Esophagus squamous epithelium (tissue), 4 donors: ENCODE measurements around the gene ZNF613.

Experiments used
- POLR2A ChIP-seq, 4 donors: fragments of 450-650 bp; IDR thresholded peaks; one replicate each; pipeline ENCODE4 v1.6.1; 2017; ENCODE audit warnings: antibody characterized with exemption in 4 of 4, mild to moderate bottlenecking in 4 of 4, moderate library complexity in 3 of 4
- TF ChIP-seq, protein P1 (sequence below), 6 experiments: fragments of 450-650 bp in 4 of 6; fragments of 200-600 bp in 2 of 6; sonication (generic) in 2 of 6; IDR thresholded peaks; one replicate each; pipeline ENCODE4 v1.5.1; 2016 to 2019; ENCODE audit warnings: antibody characterized with exemption in 6 of 6, mild to moderate bottlenecking in 4 of 6, moderate library complexity in 4 of 6

DNA sequence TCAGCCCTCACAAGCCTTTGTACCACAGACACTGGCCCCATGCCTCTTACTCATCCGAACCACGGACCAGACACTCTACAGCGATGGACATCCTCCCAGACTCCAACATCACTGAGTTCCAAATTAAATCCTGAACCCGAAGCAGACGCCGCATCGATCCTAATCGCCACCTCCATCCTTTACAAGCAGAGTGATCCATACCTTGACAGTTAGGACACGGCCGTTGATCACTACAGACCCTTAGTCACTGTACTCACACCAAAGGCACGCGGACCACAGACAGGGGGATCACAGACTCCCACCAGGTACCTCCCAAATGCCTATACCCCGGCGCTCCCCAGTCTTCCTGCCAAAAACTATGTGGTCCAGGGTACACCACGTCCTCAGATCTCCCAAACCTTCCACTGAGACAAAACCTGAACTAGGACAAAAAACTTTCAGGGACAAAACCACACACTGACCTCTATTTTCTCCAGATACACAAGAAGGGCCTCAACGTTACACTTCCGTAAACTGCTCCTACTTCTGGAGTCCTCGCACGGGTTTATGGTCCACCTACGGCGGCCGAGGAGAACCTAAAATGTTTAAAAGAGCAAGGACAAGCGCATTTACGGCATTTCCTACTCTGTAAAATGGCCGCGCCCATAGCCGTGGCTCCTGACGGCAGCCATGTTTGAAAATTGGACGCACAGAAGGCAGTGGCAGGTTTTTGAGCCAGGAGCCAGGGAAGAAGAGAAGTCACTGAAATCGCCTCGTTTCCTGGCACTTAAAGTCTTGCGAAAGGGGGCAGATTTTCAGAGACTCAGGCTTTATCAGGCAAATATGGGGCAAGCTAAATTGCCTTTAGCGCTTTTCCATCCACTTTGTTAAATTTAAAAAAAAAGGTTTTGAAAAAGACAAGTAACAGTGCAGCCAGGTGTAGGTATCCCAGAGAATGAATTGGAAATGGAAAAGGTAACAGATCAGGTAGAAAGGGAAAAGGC is 59.3 kb downstream of the ZNF613 start, which contains the start of gene ZNF350:
- TF ChIP-seq, protein P1, sequence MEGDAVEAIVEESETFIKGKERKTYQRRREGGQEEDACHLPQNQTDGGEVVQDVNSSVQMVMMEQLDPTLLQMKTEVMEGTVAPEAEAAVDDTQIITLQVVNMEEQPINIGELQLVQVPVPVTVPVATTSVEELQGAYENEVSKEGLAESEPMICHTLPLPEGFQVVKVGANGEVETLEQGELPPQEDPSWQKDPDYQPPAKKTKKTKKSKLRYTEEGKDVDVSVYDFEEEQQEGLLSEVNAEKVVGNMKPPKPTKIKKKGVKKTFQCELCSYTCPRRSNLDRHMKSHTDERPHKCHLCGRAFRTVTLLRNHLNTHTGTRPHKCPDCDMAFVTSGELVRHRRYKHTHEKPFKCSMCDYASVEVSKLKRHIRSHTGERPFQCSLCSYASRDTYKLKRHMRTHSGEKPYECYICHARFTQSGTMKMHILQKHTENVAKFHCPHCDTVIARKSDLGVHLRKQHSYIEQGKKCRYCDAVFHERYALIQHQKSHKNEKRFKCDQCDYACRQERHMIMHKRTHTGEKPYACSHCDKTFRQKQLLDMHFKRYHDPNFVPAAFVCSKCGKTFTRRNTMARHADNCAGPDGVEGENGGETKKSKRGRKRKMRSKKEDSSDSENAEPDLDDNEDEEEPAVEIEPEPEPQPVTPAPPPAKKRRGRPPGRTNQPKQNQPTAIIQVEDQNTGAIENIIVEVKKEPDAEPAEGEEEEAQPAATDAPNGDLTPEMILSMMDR (IDR thresholded peaks at IDR 0.05), result peak in 1 of 6 experiments; percentile 18
- TF ChIP-seq POLR2A (IDR thresholded peaks at IDR 0.05), result peak in 1 of 4 donors; percentile 26
